Fibroblast of the conjunctiva (primary cell): Measurements from ENCODE around the gene GLRA1.
A peak's percentile ranks its signal among the peaks of the same experiment; 100 is the strongest.
"Not testable (repeated sequence)": the region's sequence is repeated elsewhere in the genome, so short reads cannot be mapped to it uniquely, and the experiment has no call there.

Experiments
- DNase-seq: peaks from one replicate; pipeline ENCODE4 v3.0.0-alpha.2; 2010; ENCODE audit warnings: low read depth

The GLRA1 gene

DNA sequence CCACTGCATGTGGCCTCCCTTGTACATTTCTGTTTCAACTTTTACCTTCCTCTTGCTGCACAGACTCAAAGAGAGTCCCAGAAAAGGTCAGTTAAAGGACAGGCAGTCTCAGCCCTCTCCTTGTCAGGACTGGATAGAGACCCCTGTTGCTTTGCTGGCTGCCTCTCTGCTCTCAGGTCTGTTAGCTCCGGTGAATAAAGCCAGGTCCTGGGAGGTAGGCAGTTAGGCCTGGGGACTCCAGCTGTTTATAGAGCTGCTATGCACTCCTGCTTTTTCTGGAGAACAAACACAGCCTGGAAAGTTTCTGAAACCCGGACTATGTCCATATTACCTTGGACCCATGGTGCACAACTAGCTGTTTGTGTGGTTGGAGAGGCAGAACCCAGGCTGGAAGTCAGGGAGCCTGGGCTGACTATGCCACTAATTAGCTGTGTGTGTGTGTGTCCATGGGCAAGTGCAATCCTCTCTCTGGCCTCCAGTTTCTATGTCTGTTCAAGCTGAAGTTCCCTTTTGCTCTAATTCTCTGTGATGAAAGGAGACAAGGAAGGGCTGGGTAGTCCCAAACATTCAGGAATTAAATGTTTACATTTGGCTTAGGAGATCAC, 42.9 kb downstream of the GLRA1 start:
- DNase-seq = no peak

GRCh38 chr5:151880324-151880723, 44.3 kb downstream of the GLRA1 start:
- DNase-seq = no peak

DNA sequence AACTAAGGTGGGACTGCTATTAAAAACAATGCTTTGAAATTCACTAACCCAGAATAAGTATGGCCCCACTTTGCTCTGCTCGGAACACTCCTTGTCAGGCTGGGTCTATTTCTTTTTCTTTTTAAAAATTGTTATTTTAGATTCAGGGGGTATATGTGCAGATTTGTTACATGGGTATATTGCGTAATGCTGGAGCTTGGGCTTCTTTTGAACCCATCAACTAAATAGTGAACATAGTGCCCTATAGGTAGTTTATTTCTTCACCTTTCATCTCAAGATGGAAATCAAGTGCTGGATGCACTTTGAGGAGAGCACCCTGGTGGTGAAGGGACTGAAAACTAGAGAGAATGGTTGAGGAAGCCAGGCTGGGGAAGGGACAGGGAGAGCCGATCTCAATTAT, 51.0 kb downstream of the GLRA1 start:
- DNase-seq = no peak

DNA sequence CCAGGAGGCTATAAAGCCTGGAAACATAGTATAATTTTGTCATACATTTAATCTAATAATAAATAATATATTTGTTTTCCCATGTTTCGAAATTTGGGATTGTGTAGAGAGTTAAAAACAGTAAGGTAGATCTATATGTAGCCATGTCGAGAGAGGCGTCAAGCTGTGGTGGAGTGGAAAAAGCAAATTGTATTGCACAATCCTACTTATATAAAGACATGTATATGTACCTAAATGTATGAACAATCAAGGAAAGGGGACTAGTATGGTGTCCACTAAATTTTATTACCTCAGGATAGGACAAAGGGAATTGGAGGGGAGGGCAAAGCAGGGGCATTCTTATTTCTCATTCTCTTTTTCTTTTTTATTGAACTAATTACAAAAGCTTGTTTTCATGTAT, 52.0 kb downstream of the GLRA1 start:
- no peak for DNase-seq

DNA sequence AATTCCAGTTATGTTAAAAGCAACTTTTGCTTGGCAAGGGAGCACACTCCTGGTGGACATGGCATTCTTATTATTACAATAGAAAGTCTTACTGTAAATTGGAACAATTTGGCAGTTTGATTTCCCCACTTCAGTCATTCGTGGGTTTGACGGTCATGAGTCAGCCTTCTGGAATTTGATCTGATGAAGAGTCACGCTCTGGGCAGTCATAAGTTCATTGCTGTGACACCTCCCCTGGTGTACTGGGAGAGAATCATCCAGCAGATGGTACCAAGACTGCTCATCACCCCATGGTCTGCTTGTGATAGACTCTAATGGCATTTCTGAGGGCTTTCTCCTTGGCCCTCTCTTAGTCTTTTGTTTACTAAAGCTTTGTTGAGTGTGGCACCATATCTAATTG, 53.8 kb downstream of the GLRA1 start:
- DNase-seq = peak; percentile 2

- no peak for DNase-seq
These were observed 54.4 kb downstream of the GLRA1 start for GRCh38 chr5:151870271-151870670.

DNA sequence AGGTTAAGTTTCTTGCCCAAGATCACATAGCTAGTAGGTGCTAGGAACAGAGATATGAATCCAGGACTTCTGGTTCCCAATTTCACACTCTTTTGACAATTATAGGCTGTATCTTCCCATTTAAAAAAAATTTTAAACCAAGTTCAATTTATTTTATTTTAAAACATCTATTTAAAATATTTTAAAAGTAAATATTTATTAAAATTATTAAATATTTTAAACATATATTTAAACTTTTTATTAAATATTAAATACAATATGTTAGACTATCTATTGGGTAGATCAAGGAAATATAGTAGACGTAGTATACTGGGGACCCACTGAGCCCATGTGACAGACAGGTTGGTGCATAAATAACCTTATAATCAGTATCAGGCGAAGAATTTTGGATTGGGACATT, 54.8 kb downstream of the GLRA1 start:
- DNase-seq = no peak

- no peak for DNase-seq
These were observed 56.2 kb downstream of the GLRA1 start for GRCh38 chr5:151868451-151868850.

GRCh38 chr5:151864061-151864748, 60.4 kb downstream of the GLRA1 start:
- no peak for DNase-seq

GRCh38 chr5:151863566-151863965, 61.1 kb downstream of the GLRA1 start:
- DNase-seq = no peak

DNA sequence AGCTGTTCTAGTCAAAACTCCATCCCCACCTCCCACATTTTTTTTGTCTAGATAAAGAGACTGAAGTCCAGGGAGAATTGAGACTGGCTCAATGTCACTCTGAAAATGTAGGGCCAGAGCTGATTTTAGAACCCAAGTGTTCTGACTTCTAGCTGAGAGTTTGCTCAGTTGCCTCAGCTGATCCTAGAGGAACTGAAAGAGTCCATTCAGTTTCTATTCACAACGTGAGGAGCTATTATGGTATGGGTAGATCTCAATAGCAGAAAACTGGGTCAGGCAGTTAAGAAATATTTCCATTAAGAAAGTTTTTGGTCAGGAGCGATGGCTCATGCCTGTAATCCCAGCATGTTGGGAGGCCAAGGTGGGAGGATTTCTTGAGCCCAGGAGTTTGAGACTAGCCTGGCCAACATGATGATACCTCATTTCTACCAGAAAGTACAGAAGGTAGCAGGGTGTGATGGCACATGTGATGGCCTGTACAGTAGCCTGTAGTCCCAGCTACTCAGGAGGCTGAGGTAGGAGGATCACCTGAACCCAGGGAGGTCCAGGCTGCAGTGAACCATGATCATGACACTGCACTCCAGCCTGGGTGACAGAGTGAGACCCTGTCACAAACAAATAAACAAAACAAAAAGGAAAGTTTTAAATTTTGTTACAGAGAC, 61.7 kb downstream of the GLRA1 start:
- DNase-seq = no peak

GRCh38 chr5:151860867-151861266, 63.8 kb downstream of the GLRA1 start:
- DNase-seq = not testable (repeated sequence)

- no peak for DNase-seq
These were observed 67.8 kb downstream of the GLRA1 start for GRCh38 chr5:151856861-151857260.

GRCh38 chr5:151855701-151856100, 69.0 kb downstream of the GLRA1 start:
- no peak for DNase-seq

GRCh38 chr5:151847871-151848270, 76.8 kb downstream of the GLRA1 start:
- no peak for DNase-seq

DNA sequence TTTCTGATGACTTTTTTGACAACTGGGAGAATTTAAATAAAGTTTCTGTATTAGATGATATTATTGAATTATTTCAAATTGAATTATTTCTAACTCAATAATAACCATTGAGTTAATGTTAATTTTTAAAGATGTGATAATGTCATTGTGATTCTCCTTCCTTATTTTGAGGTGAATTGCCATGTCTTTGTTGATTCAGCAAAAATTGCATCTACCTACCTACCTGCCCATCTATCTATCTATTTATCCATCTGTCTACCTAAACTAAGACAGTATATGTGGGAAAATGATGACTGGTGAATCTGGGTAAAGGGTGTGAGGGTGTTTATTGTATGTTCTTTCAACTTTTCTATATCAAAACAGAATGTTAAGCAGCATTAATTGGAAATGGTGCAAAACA, 77.9 kb downstream of the GLRA1 start:
- DNase-seq = no peak

DNA sequence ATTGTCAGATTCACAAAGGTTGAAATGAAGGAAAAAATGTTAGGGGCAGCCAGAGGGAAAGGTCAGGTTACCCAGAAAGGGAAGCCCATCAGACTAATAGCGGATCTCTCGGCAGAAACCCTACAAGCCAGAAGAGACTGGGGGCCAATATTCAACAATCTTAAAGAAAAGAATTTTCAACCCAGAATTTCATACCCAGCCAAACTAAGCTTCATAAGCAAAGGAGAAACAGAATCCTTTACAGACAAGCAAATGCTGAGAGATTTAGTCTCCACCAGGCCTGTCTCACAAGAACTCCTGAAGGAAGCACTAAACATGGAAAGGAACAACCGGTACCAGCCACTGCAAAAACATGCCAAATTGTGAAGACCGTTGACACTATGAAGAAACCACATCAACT, 91.8 kb downstream of the GLRA1 start:
- DNase-seq = not testable (repeated sequence)

- no peak for DNase-seq
These were observed 95.3 kb downstream of the GLRA1 start for GRCh38 chr5:151829370-151829769.

DNA sequence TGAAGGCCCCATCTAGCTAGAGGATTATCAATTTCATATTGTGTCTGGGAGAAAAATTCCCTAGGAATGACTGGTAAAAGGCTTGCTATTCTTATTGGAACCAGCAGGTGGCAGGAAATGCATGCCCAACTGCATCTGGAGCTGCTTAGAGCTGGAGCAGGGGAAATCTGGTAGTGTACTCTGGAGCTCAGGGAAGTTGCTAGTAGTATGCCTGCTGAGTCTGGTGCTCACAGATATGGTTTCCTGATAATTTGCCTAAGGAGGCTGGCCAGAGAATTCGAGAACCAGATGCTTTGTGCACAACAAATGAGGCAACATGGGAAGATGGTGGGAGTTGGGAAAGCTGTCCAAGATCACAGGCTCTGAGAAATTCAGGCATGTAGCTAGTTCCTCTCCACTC, 99.2 kb downstream of the GLRA1 start:
- DNase-seq = peak; percentile 70

- no peak for DNase-seq
These were observed 102.5 kb downstream of the GLRA1 start for GRCh38 chr5:151822141-151822540.

GRCh38 chr5:151820903-151821302, 103.7 kb downstream of the GLRA1 start:
- no peak for DNase-seq

GRCh38 chr5:151820271-151820670, 104.4 kb downstream of the GLRA1 start:
- no peak for DNase-seq

DNA sequence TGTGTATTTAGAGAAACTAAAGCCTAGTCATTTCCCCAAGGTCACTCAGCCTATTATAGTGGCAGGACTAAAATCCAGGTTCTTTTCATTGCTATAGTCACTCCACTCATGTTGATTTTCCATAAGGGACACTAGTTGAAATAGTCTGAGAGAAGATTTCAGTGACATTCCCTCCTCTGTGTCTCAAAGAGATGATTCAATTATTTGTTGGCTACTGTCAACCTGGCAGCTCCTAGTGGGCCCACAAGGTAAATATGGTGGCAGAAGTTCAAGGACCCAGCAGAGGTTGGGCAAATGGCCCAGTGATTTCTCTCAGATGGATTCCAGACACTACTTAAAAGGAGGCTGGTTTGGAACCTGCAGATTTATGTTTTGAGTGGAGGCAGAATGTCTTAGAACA, 104.8 kb downstream of the GLRA1 start:
- no peak for DNase-seq

GRCh38 chr5:151815051-151815450, 109.6 kb downstream of the GLRA1 start:
- no peak for DNase-seq
